Uterine smooth muscle cell (primary cell): ENCODE results near the gene SIRT2. TPM values are rescaled to one million over a fixed set of nuclear protein-coding genes. Genes with fewer than 3 reads are reported as not detected.

Source experiments
- total RNA-seq: library from RNA; depleted of rRNA; stranded (reverse); fragments of >200 nt; gene quantifications from 2 replicates; pipeline ENCODE4 v1.2.3, GENCODE V29; 2014

Gene SIRT2
- total RNA-seq = 35.4 and 54.4 TPM in 2 replicates

DNA sequence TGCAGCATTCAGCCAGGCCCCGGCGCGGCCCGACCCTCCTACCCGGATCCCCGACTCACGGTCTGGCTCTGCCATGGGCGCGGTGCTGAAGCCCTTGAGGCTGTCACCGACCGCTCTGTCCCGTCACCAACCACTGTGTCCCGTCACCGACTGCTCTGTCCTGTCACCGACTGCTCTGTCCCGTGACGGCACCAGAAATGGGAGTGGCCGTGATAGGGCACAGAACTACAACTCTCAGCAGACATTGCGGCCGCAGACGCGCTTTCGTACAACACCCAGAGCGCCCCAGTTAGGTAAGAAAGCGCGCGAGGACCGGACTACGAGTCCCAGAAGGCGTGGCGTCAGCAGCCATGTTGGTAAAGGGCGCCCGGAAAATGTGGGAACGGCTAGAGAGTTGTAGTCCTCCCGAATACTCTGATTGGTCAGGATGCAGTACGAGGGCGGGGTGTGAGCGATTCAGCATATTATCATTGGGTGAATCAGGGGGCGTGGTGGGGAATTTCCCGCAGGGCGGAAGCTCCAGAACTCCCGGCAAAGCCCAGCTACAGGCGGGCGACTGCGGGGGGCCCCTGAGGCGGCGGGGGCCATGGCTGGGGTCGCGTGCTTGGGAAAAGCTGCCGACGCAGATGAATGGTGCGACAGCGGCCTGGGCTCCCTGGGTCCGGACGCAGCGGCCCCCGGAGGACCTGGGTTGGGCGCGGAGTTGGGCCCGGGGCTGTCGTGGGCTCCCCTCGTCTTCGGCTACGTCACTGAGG, at the start of gene SIRT2, which contains the start of gene NFKBIB:
Gene SIRT2, minus strand, starts transcription at position 172 of the 755 bp plus-strand sequence. Its CDS starts 97 bp downstream, at position 75.
Gene NFKBIB, plus strand, starts transcription at position 523 of the 755 bp plus-strand sequence. Its CDS starts 64 bp downstream, at position 587.

DNA sequence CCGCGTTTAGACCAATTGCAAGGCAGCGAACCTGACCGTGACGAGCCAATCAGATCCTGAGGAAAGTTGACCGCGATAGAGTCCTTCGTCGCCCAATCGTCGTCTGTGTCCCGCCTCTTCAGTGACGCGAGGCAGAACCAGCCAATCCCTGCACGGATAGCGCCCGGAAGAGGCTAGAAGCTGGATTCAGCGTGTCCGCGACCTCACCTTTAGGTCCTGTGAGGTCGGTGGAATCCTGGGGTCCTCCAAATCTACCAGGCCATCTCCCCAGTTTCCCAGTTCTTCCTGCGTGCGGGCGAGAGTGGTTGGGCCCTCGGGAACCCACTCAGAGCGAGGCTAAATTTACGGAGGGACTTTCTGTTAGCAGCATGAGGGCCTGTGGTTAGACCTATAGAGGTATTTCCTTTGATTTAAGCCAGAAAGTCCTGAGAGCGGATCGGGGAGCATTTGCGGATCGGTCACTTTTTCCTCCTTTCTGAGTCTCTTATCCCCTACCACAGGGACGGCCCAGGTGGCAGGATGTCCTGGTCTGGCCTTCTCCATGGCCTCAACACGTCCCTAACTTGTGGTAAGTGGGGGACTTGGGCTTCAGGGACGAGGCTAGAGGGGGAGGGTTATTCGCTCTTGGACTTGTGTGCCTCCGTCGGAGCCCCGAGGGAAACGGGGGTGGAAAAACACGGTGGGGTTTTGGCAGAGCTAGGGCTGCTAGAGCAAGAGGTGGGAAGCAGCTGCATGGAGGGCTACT, 31.5 kb upstream of the SIRT2 start, which contains the start of gene MRPS12:
Gene MRPS12, plus strand, starts transcription at position 169 of the 745 bp plus-strand sequence. Its CDS starts 351 bp downstream, at position 520.

DNA sequence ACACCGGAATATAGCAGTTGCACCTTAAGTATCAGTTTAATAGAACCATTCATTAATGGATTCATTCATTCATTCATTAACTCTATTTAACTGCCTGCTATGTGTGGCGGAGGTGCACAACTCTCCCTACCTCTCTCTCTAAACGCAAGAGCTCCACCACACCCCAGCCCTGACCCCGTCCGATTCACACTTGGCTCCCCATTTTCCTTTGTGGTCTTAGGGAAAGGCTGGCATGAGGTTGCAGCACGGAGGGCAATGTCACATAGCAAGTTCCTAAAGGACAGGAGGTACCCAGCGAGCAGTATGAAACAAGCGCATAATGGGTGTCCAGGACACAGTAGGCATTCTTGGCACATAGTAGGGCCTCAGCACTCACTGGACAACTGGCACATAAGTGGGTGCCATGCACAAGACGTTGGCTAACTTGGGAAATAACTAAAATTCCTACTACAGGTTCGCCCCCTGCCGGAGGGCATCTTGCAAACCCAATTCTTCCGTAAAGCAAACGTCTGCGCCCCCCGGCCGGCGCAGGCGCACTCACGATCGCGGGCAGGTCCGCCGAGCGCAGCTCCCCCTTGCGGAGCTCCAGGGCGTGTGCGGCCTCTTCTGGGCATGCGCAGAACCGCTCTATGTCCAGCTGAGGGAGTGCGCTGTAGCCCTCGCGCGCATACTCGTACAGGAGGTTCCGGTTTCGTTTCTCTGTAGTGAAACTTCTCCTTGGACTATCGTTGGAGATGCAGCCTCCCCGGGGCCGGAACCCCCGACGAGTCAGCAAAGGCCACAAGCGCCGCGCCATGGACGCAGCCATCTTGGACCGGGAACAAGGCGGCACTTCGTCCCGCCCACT, 30.7 kb upstream of the SIRT2 start, which contains the start of gene SARS2:
Gene SARS2, minus strand, starts transcription at position 835 of the 847 bp plus-strand sequence. Its CDS starts 27 bp downstream, at position 808.

DNA sequence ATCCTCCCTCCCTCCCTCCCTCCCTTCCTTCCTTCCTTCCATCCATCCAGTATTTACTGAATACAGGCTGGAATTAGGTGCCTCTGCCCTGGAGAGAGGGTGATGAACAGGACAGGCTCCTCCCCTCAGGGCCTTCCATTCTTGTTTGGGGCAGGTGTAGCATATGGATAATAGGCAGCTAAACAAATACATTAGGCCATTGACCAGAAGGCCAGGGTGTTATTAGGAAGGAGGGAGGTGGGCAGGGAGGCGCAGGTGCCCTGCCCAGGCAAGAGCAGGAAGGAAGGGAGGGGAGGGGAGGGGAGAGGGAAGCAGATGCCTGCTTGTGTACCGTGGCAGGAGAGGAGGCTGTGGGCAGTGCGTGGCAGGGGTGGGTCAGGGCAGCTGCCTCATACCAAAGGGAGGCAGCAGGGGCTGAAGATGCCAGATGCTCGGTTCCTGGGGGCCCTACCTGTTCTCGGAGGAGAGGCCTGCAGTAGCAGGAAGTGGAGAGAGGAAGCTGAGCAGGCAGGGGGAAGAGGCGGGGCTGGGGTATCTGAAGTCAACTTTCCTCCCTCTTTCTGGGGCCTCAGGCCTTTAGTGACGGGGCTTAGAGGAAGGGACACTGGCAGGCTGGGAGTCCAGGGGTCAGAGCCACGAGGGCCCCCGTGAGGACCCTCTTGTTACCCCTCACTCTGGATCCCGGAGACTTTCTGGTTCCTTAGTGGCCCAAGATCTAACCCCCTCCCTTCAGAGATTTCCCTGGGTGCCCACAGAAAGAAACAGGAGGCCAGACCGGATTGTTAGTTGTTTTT, 21.4 kb downstream of the SIRT2 start, which contains the start of gene RINL:
Gene RINL, minus strand, starts transcription at position 495 of the 794 bp plus-strand sequence. CDS start 1,533 bp downstream, outside the sequence.

DNA sequence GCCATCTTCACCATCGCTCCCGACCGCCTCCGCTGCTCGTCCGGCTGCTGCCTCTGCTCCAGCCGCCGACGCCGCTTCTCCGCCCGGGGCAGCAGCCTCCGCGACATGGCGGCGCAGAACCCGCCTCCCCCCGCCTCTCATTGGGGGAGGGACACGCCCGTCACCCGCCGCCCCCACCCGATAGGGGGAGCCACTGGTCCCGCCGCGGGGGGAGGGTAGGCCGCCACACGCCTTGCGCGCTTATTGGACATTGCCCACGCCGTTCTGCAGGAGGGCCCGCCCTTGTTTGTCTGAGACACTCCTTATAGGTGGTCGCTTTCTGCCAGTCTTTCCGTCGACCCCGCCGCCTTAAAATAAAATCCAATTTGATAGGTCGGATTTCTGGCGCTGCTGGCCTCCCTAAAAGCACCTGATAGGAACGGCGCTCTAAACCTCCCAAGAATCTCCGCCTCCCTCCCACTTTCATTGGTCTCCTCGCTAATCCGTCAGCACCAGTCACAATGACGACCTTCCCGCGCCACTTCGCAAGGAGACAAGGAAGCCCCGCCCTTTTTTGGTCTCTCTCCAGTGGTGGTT, 49.5 kb downstream of the SIRT2 start, which contains the start of gene HNRNPL:
Gene HNRNPL, minus strand, starts transcription at position 127 of the 576 bp plus-strand sequence. Its CDS starts 20 bp downstream, at position 107.

Other genes starting within 250 kb of the SIRT2 start
- gene CAPN12, start 155.1 kb downstream of the SIRT2 start, total RNA-seq = not detected in 2 replicates
- not detected in 2 replicates for gene LGALS7, start 126.1 kb downstream of the SIRT2 start, total RNA-seq
- 0.55 TPM in 1 of 2 replicates, not detected in the other for gene LGALS7B, start 110.4 kb downstream of the SIRT2 start, total RNA-seq
- not detected in 2 replicates for gene LGALS4, start 86.7 kb downstream of the SIRT2 start, total RNA-seq
- gene ECH1, start 67.8 kb downstream of the SIRT2 start, total RNA-seq = 7.1 TPM in 2 replicates
- 279 and 457 TPM in 2 replicates for gene HNRNPL, start 49.6 kb downstream of the SIRT2 start, total RNA-seq
- gene RINL, start 21.3 kb downstream of the SIRT2 start, total RNA-seq = 1.1 and 1.9 TPM in 2 replicates
- 11.2 and 11.7 TPM in 2 replicates for gene NFKBIB, start 351 bp upstream of the SIRT2 start, total RNA-seq
- not detected in 2 replicates for gene CCER2, start 12.6 kb upstream of the SIRT2 start, total RNA-seq
- 15.0 and 15.7 TPM in 2 replicates for gene SARS2, start 31.1 kb upstream of the SIRT2 start, total RNA-seq
- gene MRPS12, start 31.3 kb upstream of the SIRT2 start, total RNA-seq = 31.9 and 41.2 TPM in 2 replicates
- 33.9 and 45.4 TPM in 2 replicates for gene FBXO17, start 76.1 kb upstream of the SIRT2 start, total RNA-seq
- 1.3 and 3.4 TPM in 2 replicates for gene FBXO27, start 132.9 kb upstream of the SIRT2 start, total RNA-seq
- gene ACP7, start 184.8 kb upstream of the SIRT2 start, total RNA-seq = 0.33 and 0.87 TPM in 2 replicates
- 11.6 and 14.0 TPM in 2 replicates for gene PAK4, start 226.2 kb upstream of the SIRT2 start, total RNA-seq